HG02884 (cell line): ENCODE measurements around the gene AKT2.

Source experiments
- ATAC-seq: cut with Tn5 transposase; IDR thresholded peaks from one replicate; pipeline ENCODE4 v1.9.1; 2021; ENCODE audit warnings: mild to moderate bottlenecking, moderate library complexity; ENCODE audit not compliant: unreplicated experiment

AKT2 gene

GRCh38 chr19:40238775-40239174, 46.4 kb downstream of the AKT2 start:
- ATAC-seq, result no peak

DNA sequence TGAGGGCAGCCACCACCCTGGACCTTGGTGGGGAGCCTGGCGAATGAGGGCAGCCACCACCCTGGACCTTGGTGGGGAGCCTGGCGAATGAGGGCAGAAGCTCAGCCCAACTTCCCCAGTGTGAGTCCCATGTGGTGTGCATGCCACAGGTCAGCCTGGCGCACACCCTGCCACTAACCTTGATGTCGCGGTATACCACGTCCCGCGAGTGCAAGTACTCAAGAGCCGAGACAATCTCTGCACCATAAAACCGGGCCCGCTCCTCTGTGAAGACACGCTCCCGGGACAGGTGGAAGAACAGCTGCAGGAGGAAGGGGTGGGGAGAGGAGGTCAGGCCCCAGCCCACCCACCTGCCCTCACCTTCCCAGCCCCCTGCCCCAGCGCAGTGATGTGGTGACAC, 47.4 kb downstream of the AKT2 start:
- no peak for ATAC-seq

- no peak for ATAC-seq
These were observed 48.8 kb downstream of the AKT2 start for GRCh38 chr19:40236366-40236765.

DNA sequence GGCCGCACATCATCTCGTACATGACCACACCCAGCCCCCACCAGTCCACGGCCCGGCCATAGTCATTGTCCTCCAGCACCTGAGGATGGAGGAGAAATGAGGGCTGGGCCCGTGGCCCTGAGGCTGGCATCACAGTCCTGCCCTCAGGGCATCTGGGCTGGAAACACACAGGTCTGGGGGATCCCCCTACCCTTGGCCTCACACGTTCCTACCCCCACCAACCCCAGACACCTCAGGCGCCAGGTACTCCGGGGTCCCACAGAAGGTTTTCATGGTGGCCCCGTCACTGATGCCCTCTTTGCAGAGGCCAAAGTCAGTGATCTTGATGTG, 49.2 kb downstream of the AKT2 start:
- ATAC-seq, result no peak

DNA sequence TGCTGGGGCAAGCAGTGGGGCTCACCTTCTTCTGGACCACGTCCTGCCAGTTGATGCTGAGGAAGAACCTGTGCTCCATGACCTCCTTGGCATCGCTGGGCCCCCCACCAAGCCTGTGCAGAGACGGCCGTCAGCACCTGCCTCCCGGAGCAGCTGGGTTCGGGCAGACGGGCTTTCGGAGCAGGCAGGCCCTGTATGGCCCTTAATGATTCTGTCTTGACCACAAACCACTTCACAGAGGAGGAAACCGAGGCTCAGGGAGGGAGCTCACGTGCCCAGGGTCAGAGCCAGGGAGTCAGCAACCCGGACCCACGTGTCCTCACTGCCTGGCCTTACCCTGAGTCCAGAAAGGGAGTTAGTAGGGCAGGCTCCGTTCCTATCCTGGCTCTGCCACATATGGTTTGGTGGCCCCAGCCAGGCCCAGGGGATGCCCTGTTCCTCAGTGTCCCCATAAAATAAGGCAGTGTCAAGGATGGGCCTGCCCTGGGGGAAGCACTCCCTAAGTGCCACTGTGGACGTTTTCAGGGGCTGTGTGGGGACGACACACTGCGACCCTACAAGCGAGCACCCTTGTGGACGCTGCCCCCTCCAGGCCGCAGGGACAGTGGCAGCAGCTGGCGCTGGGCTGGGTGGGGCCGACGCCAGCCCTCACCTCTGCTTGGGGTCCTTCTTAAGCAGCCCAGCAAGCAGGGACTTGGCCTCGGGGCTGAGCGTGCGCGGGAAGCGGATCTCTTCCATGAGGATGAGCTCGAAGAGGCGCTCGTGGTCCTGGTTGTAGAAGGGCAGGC, 49.7 kb downstream of the AKT2 start:
- ATAC-seq, result no peak

GRCh38 chr19:40234429-40235237, 50.5 kb downstream of the AKT2 start:
- no peak for ATAC-seq

DNA sequence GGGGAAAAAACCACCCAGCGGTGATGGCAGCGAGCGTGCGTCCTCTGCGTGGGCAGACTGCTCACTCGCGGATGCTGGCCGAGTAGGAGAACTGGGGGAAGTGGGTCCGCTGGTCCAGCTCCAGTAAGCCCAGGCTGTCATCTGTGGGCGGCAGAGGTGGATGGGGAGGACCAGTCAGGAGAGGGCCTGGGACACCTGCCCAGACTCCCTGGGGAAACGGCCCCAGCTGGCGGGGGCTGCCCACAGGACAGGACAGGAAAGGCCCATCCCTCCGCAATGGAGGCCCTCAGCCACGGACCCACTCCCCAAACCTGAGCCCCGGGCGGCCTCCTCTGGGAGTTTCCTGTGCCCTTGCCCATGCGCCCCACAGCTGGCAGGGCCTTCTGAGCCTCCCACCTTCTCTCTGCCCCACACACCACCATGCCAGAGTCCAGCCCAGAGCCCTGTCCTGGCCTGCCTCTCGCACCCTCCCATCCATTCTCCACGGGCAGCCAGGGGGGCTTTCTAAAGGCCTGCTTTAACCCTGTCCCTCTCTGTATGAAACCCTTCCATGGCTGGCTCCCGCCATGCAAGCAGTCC, 51.2 kb downstream of the AKT2 start:
- ATAC-seq, result no peak

- ATAC-seq, result no peak
These were observed 52.0 kb downstream of the AKT2 start for GRCh38 chr19:40232949-40233810.

DNA sequence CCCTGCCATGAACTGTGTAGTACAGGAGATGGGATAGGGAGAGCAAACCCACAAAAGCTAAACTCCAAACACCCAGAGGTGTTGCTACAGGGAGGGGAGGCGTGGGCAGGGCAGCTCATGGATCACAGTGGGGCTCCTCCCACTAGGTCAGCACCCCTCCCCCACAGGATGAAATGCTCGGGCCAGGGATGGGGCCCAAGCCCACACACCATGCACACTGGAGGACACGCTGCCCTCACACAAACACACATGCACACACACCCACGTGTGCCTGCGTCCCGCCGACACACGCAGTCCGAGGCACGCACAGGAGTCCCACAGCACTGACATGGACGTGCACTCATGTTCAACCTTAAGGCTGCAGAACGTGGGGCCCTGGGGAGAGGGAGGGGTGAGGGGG, 52.7 kb downstream of the AKT2 start:
- no peak for ATAC-seq

DNA sequence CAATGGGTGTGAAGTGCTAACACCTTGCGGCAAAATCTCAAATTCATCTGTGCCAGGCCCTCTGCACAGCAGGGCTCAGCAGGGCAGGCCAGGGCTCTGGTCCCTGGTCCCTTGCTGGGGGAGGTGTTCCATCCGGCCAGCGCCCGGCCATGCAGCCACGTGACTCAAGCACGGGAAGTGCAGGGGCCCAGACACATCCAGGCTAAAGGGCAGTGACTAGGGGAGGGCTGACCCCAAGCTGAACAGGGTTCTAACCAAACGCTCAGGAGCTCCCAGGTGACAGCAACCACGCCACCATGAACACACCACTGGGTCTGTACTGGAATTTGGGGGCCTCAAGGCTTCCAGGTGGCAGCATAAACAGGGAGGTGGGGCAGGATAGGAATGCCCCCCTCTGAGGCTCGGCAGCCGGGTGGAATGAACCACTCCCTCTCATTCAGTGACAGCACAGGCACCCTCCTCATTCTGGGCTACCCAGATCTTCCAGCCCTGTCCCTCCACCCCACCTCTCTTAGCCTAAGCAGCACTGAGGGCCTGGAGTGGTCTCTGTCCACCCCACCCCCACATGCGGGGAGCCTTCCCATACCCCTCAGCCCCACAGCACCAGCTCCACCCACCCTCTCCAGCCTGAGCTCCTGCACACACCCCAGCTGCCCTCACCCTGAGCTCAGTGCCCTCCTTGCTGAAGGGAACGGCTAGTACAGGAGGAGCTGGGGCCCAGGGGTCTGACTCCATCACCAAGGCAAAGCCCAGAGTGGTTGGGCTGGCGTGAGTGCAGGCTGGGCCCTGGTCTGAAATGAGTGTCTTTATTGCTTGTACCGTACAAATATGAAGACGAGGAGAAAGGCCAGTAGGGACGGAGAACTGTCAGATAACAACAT, 53.4 kb downstream of the AKT2 start:
- no peak for ATAC-seq

DNA sequence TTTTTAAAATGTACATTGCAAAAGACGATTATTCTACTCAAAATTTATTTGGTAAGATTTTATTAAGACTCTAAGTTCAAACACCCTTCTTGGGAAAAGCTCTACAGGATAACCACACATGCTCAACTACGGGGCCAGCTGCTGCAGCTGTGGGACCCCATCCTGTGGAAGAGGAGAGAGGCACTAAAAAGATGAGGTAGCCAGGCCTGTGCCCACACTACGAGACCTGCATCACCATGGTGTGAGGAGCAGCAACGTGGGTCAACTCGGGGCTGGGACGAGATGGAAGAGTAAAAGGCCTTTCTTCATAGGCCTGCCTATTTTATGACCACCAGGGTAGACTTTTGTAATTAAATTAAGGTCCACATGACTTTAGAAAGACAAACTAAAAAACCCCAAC, 54.1 kb downstream of the AKT2 start:
- ATAC-seq, result no peak

GRCh38 chr19:40229926-40230417, 55.2 kb downstream of the AKT2 start:
- no peak for ATAC-seq

DNA sequence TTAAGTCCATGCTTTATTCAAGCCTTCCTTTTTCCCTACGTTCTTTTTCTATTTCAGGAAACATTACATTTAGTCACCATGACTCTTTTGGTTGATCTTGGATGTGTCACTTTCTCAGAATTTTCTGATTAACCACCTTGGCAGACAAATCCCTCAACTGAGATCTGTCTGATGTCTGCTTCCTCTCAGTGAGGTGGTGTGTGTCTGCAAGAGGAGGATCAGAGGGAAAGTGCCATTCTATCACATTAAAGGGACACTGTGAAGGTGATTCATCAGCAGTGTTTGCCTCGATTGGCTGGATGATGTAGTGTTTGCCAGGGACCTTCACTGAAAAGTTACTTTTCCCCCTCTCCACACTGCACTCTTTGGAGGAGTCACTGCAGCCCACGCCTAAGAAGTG, 55.7 kb downstream of the AKT2 start:
- no peak for ATAC-seq

- ATAC-seq, result no peak
These were observed 56.3 kb downstream of the AKT2 start for GRCh38 chr19:40228863-40229262.

DNA sequence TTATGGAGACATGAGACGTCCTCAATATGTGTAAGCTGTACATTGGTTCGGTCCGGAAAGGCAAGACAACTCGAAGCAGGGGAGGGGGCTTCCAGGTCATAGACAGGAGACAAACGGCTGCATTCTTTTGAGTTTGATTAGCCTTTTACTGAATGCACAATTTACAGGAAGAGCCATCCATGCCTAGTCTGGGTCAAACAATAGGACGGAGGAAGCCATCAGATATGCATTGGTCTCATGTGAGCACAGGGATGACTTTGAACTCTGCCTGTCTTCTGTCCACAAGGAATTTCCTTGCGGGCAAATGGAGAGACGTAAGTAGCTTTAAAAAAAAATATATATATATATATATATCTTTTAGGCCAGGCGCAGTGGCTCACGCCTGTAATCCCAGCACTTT, 56.8 kb downstream of the AKT2 start:
- no peak for ATAC-seq

GRCh38 chr19:40225440-40226305, 59.5 kb downstream of the AKT2 start:
- no peak for ATAC-seq

GRCh38 chr19:40224342-40225150, 60.6 kb downstream of the AKT2 start:
- no peak for ATAC-seq

DNA sequence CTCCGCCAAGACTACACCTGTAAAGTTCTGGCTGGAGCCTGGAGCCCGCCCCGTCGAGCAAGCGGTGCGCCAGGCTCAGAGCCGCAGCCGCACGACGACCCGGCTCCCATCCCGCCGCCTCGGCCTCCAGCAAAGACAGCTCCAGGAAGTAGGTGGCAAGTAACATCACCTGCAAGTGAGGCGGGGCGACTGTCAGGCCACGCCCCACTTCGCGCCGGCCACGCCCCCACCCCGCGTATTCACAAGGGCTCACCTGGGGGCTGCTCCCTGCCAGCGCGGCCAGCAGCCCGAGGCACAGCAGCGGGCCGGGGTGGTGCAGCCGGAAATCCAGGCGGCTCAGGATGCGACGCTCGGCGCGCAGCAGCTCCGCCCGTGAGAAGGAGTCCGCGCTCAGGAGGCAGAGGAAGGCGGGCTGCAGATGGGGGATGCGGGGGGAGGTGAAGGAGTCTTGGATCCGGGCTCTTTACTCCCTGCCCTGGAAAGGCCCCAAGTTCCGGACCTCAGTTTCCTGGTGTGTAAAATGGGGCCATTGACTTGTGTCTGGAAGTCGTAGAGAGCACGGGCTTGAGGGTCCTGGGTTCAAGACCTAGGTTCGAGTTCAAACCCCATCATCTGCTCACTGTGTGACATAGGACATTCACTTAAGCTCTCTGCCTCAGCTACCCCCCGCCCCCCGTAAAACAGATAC, 61.9 kb downstream of the AKT2 start:
- no peak for ATAC-seq
